Activated T-cell treated with anti-CD3 and anti-CD28 coated beads for 1 hour (primary cell): ENCODE data around the gene GPRC5B.

ENCODE experiments used
- DNase-seq: peaks from one replicate; pipeline ENCODE4 v3.0.0-alpha.2; 2020; ENCODE audit warnings: low read depth

Gene GPRC5B

GRCh38 chr16:19810817-19811731 lies 73.6 kb downstream of the GPRC5B start:
- DNase-seq: no peak

GRCh38 chr16:19809693-19810092 lies 75.0 kb downstream of the GPRC5B start:
- DNase-seq: no peak

- no peak for DNase-seq
Measured at GRCh38 chr16:19809121-19809635, 75.5 kb downstream of the GPRC5B start.

- no peak for DNase-seq
Measured at GRCh38 chr16:19808061-19808641, 76.5 kb downstream of the GPRC5B start.
